SH-SY5Y (cell line): ENCODE data around the gene SIGLEC6.

ENCODE experiments used
- GATA2 ChIP-seq: IDR thresholded peaks from 2 replicates; pipeline ENCODE4 v1.6.1; 2011; ENCODE audit warnings: mild to moderate bottlenecking, low read depth, low read length
- GATA3 ChIP-seq: IDR thresholded peaks from 2 replicates; pipeline ENCODE4 v1.6.1; 2011; ENCODE audit warnings: low read depth, mild to moderate bottlenecking, low read length, moderate library complexity

DNA sequence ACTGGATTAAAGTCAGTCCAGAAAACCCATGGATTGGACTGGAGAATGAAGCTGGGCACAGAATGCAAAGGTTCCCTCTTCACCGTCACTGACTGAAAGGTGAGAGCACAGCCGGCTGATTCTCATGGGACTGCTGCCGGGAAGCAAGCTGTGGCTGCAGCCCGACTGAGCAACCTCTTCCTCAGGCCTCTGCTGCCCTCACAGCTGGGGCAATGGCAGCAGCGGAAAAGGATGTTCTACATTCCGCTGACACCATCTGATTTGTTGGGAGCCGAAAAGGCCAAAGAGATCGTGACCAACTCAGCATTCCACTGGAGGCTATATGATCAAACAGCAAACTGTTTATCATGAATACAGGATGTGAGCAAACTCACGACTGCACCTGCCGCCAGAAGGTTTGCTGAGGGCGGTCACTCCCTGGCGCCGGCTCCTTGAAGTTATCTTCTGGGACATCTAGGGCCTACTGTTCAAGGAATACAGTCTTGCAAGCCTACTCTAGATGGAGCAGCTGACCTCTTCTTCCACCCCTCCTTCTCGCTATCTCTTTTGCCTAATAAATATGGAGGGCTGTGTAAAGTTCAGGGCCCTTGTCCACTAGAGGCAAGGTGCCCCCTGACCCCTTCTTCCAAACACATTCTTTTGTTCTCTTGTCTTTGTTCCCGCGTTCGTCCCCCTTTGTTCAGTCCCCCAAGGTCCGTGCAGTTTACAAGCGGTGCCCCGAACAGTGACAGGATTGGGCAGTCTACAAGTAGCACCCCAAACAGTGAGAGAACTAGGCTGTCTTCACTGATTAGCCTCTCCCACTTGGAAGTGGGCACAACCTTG, 19.6 kb upstream of the SIGLEC6 start:
- TF ChIP-seq GATA2 (no peak), GATA3 (no peak)
